NCI-H82 (cell line): ENCODE results near the gene ROBO2.

Experiments used
- DNase-seq: peaks from one replicate; lab custom pipeline; 2025; lab: John Stamatoyannopoulos, UW

Gene ROBO2

DNA sequence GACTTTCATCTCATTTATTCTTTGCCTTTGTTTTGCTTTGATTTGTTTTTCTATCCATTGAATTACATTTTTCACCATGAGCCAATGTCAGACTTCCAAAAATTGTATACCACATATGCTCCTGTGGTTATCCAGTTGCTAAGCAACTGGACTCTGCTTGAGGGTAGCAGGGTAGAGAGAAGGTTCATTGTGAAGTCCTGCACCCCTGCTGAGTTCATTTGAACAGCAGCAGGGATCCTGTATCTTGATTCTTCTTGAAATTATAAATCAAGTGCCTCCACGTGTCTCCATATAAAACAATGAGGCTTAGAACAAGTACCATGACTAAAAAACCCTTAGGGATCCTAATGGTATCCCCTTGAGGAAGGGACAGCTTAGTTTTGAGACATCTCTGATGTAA is 449.3 kb downstream of the ROBO2 start:
- DNase-seq, result no peak

DNA sequence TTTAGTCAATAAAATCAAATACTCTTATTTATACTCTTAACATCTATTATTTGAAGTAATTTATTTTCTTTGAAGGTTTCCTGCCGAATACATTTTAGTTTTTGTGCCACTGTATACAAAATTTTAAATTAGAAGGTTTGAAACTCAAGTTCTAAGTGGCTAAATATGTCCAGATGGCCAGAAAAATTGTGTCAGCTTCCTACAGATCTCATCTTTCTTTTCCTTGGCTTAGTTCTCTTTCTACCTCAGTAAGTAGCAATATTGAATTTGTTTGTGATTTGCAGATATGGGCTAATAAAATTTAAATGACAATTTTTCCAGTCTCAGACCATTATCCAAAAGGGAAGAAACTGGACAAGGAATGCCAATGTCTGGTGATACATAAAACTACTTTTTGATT is 452.1 kb downstream of the ROBO2 start:
- no peak for DNase-seq

DNA sequence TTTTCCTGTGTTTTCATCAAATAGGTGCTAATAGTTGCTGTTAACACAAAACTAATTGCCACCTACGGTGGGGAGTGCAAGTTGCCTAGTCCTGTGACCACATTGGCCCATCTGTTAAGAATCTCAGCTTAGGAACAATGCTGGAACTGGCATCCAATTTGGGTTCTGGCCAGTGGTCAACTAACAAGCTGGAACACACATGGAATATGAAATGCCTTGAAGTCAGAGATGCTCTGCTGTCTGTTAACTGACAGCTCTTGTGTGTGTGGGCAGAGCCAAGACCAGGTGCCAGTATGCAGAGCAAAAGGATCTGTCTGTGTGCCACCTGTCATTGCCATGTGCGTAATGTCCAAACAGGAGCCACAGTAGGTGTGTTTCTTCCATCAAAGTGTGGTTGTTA is 460.8 kb downstream of the ROBO2 start:
- no peak for DNase-seq

DNA sequence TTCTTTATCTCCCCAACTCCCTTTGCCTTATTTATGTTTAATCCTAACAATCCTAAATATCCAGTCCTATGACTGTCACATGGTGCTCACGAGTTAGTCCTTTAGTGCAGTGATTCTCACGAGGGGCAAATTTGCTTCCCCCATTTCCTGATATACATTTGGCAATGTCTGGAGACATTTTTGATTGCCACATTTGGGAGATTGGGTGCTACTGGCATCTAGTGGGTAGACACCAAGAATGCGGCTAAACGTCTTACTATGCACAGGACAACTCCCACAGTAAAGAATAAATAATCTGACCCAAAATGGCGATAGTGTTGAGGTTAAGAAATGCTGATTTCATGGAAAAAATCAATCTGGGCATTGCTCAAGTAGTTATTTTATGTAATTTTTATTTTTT is 466.5 kb downstream of the ROBO2 start:
- peak; percentile 13 for DNase-seq

DNA sequence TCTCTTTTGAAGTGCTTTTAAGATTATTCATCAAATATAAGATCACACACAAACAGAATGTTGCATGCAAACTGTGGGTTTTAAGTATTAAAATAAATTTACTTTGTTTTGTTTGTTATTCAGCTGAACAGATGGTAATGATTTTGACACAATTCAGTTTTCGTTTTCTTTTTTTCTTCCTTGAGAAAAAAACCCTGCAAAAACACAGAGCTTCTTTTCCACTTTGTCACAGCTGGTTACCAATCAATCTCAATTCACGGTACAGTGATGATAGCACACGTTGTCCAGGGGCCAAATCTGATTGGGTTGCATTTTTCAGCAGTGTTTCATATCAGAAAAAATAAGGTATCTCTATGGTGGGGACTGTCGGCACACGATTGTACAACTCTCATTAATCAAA is 473.6 kb downstream of the ROBO2 start:
- DNase-seq, result no peak

DNA sequence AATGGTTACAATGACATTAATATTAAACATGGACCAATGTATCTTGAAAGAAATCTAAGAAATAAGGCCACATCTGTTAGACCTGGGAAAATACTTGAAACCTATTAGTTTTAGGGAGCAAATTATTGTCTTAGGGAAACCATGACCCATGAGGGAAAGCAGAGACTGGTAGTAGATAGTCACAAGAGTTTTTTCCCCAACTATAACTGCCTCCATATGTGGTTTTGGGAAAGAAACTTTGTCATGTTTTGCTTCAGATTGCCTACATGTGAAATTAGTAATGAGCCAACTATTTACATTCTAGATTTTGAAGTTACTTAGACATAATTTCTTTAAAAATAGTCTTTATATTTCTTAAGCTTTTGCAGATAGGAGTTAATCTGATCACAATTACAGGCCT is 474.9 kb downstream of the ROBO2 start:
- no peak for DNase-seq

DNA sequence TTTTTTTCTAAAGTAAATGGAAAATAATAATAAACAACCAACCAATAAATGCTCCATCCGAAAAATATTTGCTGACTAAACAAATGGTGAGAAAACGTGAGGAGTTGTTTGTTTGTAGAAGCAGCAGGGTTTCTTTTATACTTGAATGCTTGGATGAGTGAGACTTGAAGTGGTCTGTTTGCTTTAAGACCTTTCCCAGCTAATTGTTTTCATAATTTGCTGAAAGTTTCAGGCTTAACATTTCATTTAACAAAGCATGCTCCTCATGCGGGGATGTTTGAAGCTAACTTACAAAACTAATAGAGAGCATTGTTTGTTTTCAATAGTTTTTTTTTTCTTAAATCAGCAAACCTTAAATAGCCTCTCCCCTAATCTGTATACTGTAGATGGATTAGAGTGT is 484.6 kb downstream of the ROBO2 start:
- DNase-seq, result no peak

DNA sequence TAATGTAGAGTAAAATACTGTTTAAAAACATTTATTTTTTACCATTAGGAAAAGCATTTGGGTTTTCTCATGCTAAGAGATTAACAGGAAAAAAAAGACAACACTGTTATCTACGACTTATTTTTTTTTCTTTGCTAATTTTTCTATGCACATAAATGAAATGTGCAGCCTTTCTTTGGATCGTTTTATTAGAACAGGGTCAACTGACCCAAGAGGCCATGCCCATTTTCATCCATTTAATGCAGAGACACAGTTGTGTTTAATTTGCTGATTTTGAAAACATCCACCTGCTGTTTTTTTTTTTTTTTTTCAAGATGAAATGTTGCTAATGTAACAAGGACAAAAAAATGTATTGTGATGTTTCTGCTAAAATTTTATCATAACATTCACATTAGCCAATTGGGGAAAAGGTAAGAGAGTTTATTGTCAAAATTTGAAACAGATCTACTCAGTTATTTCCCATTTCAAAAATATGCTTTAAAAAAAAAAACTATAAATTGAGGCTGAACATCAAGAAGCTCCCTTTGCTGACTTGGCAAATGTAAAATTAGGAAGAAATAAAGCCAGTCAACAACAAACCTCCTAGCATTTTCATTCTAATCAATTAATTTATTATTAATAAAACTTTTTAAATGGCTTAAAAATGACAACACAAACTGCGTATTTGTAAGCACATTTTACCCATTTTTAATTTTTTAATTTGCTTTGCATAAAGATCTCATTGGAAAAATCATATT is 485.2 kb downstream of the ROBO2 start:
- DNase-seq, result no peak

DNA sequence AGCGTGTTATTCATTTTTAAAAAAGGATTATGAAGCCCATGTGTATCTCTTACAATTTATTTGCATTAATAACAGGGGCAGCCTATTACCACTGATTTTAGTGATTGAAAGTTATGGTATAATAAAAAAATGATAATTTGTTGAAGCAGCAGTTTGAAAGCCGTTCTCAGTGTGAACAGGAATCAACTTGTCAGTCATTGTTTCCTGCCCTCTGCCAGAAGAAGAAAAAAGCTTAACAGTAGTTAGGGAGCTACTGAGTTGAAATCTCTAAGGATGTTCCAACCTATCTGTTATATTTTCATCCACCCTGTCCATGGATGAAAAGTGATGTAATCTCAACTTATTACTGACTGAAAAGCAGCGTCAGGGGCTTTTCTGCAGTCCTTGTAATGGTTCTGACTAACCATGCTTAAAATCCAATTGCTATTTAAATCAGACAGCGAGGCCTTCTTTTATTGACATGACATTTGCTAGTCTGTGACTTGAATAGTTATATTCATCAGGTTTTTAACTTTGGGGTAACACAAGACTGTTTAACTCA is 486.7 kb downstream of the ROBO2 start:
- no peak for DNase-seq

DNA sequence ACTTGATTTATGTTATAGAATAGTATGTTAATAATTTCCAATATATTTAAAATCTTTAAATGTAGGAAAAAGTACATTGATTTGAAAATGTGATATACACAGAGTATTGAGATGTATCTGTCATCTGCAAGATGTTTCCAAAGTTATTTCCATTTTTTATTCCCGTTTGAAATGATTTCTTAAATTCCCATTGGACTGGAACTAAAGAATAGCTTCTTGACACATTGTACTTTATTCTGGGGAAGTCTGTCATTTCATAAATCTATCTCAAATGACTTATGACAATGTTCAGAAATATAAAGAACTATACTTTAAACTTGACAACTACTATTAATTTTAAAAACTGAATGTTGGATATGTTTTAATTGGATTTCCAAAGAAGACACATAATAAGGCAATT is 489.6 kb downstream of the ROBO2 start:
- no peak for DNase-seq

DNA sequence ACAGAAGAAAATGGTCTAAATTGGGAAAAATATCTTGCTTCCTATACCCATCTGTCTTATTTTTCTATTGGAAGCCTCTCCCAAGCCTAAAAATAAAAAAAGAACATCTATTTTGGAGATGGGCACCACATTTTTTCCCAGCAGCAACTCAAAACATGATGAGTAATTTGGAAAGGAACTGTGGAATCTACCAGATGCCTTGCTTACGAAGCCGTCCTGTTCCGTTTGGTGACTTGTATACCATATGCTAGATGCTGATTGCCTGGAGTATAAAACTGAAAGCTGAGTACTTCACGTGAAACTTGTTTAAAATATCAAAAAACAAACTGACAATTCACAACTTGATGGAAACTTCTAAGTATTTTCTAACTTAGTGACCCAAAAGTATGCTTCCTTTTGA is 491.0 kb downstream of the ROBO2 start:
- no peak for DNase-seq

DNA sequence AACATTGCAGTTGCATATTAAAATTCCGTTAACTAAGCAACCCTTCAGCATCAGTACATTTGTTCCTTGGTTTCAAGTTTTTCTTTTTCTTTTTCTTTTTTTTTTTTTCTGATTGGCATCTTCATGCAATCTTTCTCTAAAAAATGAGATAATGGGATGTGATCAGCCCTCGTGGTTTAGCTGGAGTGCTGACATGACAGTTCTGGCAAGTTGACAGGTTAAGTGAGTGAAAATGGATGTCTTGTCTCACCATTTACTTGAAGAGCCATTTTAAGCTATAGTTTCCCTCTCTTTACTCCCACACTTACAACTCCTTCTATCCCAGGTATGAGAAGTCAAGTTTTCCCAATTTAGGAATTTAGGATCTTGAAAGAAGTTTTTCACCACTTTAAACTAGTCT is 495.2 kb downstream of the ROBO2 start:
- no peak for DNase-seq

DNA sequence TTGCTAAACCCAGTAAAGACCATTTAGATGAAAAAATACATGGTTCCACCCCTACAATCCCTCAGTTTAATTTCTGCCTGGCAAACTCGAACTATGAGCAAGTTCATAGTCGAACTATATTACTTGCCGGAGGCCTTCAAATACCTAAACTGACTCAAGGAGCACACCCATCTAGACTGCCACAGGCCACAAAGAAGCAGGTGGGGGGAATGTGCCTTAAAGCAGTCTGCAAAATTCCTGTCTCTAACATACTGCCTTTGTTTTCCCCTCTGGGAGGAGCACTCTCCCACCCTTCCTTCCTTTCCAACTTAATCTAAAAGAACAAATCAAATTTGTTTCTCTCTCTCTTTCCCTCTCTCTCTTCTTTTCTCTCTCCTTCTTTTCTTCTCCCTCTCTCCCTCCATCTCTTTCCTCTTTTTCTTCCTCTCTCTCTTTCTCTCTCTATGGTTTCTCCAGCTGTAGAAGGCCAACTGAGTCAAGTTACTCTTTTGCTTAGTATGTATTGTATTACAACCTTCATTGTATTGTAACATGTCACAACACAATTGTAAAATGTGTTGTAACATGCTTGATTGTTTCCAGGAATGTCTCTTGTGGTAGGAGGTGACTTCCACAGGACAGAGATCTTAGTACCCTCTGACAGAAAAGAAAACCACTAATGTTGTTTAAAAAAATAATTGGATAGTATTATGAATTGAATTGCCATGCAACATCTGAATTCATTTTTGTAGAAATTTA is 496.3 kb downstream of the ROBO2 start:
- no peak for DNase-seq

DNA sequence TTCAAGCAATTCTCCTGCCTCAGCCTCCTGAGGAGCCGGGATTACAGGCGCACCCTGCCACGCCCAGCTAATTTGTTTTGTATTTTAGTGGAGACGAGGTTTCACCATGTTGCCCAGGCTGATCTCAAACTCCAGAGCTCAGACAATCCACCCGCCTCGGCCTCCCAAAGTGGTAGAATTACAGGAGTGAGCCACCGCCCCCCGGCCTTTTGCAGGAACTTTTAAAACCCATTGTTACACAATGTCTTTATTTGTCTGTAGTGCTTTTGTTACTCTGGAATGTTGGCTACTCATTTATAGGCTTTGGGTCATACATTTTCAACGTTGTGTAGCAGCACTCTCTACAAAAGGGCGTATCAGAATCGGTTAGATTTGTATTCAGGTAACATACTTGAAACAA is 499.1 kb downstream of the ROBO2 start:
- no peak for DNase-seq

DNA sequence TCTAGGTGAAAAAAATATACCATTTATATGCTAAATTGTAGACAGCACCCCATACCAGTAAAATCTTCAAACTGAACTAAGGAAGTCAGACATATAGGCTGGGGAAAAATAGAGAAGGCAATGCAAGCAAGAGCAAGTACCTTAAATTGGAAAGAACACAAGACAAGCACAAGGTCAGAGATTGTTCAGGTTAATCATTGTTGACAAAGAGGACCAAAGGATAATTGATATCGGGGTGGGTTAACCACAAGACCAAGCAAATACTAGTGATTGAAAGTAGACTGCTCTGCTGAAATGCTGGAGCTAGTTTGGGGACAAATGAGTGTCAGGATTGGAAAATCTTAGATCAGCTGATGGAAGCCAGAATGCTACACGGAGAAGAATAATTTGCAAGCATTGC is 499.8 kb downstream of the ROBO2 start:
- DNase-seq, result no peak

DNA sequence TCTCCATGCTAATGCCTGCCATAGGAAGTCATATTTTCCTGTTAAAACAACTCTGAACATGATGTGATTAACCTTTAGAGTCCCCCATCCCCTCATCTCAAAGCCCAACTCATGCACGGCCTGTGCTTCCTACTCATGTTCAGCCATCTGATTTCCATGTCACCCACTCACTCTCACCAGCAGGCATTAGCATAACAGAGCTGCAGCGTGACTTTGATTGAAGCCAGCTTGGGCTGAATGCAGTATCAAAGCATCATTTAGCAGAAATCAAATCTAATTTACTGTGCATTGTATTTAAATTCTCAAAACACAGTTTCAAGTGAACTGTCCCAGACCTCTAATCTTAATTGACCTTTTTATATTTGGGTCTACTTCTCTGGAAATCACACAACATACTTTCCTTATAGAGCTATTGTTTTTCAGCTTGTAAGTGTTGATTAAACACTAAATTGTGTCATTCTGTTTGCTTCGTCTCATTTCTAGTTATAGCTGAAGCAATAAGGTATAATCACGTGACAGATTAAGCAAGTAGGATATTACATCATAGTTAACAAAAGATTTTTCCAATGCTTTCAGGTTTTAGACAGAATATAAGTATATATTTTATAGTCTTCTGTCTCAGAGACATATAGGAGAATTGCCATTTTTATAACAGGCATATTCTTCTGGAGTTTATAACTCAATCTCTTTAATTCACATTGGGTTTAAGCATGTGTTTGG is 501.5 kb downstream of the ROBO2 start:
- no peak for DNase-seq

DNA sequence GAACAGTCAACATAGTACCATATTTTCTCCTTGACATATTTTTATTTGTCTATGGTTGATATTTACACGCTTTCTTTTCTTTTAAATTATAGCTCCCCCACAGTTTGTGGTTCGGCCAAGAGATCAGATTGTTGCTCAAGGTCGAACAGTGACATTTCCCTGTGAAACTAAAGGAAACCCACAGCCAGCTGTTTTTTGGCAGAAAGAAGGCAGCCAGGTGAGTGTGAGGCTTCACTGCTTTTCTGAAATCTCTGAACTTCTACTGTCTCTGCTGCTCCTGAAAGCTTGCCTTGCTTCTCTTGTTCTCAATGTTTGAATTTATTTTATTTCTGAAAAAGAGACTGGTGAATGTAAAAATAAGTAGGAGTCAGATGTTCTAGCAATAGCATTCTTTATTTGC is 506.3 kb downstream of the ROBO2 start:
- DNase-seq, result no peak

DNA sequence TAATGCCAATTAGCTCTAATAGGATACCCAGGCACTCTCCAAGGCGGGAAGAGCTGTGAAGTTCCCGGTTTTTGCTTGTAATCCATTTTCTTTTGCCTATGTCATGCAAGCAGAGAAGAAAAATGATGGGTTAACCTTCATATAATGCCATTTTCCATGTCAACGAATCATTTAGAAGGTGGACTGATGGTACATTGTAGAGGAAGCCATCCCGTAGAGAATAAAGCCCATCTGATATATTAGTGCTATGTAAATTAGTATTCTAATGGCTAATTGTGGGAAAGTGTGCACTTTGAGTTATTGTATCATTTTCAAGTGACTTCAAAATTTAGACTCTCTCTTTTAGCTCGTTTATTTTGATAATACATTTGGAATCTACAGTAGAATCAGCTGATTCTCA is 509.1 kb downstream of the ROBO2 start:
- DNase-seq, result no peak

DNA sequence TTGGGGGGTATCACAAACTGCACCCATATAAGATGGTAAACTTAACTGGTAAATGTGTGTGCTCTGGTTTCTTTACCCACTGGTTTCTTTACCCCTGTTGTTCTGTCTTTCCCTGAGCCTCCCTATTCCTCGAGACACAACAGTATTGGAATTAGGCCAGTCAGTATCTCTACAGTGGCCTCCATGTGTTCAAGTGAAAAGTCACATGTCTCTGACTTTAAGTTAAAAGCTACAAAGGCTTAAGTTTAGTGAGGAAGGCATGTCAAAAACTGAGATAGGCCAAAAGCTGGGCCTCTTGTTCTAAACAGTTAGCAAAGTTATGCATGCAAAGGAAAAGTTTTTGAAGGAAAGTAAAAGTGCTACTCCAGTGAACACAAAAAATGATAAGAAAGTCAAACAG is 513.3 kb downstream of the ROBO2 start:
- DNase-seq, result no peak

DNA sequence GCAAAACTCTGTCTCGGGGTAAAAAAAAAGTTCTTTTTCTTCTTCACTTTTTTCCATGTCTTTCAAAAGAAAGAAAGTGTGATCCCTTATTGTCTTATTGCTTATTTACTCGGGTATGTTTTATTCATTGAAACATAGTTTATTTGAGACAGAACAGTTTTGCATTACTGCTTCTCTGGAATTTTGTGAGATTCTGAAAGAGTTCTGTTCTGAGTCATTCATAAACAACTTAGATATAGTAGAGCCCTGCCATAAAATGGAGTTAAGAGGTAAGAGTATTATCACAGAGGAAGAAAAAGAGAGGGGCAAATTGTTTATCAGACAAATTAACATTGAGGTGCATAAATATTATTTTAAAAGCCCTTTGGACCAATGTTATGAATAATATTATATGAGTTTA is 522.2 kb downstream of the ROBO2 start:
- DNase-seq, result no peak

DNA sequence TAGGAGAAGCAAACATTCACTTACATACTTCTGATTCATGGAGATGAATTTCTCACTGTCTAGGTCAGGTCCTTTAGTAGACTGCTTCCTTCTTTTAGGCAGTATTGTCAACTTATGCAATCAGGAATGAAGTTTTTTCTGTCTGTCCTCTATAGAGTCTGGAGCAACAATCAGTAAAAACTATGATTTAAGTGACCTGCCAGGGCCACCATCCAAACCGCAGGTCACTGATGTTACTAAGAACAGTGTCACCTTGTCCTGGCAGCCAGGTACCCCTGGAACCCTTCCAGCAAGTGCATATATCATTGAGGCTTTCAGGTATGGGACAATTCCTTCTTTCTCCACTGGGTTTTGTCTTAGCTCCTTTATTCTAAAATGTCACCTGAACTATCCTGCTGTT is 523.1 kb downstream of the ROBO2 start:
- no peak for DNase-seq

DNA sequence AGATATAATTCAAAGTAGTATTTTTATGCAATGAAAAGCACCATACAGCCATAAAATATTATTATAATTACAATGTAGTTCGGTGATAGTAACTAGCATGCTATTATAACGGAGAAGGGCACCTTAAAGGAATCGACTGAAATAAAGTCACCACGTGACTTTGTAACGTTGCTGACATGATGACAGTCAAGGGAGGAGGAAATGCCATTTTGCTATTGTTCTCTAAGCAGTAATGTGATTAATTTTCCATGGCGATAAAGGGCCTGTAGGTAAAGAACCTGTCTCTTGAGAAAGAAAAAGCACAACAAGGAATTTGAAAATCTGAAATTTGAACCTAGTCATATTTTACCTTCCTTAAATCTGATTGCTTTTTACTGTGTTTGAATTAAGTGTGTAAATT is 526.2 kb downstream of the ROBO2 start:
- no peak for DNase-seq
